HG03342 (cell line): ENCODE measurements around the gene MCM5.
"Not testable (repeated sequence)": the region's sequence is repeated elsewhere in the genome, so short reads cannot be mapped to it uniquely, and the experiment has no call there.

Experiments used
- ATAC-seq: cut with Tn5 transposase; IDR thresholded peaks from one replicate; pipeline ENCODE4 v1.9.1; 2021; ENCODE audit warnings: mild to moderate bottlenecking, moderate library complexity; ENCODE audit not compliant: unreplicated experiment

Gene MCM5

GRCh38 chr22:35450824-35451569, 51.1 kb downstream of the MCM5 start:
- ATAC-seq = no peak

- no peak for ATAC-seq
These were observed 51.7 kb downstream of the MCM5 start for GRCh38 chr22:35451592-35451991.

DNA sequence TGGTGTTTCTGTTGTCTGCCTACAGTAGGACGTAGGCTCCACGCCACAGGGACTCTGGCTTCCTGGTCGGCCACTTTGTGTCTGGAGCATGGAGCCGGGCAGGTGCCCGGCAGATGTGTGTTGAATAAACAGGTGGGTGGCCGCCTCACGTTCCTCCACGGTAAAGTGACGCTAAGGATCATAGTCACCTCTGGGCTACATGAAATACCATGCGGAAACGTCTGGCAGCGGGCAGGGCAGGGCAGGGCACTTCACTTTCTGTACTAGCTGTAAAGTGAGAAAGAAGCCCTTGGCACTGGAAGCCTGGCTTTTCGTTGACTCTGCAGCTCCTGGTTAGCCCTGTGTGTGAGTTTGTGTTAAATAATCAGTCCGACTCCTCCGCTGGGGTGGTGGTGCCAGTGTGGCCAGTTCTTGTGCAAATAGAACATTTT, 52.4 kb downstream of the MCM5 start:
- ATAC-seq = no peak

DNA sequence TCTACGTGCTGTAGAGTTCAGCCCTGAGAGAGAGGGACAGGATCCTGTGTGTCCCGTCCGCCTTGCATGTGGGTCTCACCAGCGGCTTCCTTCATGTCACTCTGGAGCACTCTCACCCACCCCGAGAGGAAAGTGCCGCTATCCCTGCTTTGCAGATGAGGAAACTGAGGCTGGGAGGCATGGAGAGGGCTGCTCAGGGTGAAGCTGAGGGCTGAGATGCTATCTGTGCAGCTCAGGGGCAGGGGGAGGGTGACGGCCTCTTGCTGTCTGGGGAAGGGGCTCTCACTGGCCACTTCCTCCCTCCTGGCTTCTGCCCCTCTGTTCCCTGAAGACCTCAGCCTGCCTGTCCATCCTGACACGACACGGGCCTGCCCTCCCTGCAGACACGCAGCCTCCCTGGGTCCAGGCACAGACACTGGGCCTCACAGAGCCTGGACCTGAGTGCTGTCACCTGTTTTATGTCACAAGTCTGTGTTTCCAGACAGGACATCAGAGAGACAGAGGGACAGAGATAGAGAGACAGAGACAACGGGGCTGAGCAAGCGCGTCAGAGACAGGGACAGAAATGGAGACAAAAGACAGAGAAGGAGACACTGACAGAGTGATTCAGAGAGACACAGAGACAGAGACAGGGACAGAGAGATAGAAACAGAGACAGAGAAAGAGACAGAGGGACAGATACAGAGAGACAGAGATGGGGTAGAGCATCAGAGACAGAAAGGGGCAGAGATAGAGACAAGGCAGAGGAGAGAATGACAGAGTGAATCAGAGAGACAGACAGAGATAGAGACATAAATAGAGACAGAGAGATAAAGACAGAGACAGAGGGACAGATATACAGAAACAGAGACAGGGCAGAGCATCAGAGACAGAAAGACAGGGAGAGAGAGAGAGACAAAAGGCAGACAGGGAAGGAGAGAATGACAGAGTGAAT, 53.1 kb downstream of the MCM5 start:
- ATAC-seq = no peak

GRCh38 chr22:35454416-35455054, 54.6 kb downstream of the MCM5 start:
- ATAC-seq = no peak

GRCh38 chr22:35455529-35455928, 55.6 kb downstream of the MCM5 start:
- no peak for ATAC-seq

DNA sequence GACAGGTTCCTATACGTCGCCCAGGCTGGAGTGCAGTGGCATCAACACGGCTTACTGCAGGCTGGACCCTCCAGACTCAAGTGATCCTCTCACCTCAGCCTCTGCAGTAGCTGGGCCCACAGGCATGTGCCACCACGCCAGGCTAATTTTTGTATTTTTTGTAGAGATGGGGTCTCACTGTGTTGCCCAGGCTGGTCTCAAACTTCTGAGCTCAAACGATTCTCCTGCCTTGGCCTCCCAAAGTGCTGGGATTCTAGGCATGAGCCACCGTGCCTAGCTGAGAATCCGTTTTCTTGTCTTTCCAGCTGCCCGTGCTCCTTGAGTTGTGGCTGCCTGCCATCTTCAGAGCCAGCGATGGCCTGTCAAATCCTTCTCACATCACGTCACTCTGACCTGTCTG, 56.8 kb downstream of the MCM5 start:
- no peak for ATAC-seq

DNA sequence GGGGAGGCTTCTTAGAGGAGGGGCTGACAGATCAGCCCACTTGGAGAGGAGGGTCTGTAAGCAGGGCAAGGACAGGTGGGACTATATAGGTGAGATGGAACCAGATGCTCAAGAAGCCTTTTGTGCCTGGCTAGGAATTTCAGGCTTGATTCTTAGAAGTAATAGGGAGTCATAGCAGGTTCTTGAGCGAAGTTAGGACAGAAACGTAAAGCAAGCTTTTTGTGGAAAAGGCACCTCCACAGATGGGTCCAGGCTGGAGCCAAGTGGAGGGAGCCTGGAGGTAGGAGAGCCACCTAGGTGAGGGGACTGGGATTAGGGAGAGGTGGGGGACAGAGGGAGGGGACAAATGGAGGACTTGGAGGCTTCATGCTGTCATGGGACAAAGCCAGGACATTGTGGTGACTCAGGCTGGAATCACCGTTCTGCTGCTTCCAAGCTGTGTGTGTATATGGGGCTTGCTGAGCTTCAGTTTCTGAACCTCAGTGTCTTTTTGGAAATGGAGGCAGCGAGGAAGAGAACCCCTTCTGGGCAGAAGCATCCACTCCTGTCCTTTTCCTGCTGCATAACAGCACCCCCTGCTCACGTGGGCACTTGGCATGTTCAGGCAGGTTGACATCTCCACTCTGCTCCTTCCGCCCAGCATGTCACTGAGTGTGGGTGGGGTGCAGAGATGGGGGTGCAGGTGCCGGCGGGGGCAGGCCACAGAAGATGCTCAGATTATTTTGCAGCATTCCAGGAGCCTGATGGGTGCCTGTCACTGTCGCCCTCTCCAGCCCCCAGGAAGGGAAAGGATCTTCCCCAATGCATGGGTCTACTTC, 58.0 kb downstream of the MCM5 start:
- ATAC-seq = no peak

DNA sequence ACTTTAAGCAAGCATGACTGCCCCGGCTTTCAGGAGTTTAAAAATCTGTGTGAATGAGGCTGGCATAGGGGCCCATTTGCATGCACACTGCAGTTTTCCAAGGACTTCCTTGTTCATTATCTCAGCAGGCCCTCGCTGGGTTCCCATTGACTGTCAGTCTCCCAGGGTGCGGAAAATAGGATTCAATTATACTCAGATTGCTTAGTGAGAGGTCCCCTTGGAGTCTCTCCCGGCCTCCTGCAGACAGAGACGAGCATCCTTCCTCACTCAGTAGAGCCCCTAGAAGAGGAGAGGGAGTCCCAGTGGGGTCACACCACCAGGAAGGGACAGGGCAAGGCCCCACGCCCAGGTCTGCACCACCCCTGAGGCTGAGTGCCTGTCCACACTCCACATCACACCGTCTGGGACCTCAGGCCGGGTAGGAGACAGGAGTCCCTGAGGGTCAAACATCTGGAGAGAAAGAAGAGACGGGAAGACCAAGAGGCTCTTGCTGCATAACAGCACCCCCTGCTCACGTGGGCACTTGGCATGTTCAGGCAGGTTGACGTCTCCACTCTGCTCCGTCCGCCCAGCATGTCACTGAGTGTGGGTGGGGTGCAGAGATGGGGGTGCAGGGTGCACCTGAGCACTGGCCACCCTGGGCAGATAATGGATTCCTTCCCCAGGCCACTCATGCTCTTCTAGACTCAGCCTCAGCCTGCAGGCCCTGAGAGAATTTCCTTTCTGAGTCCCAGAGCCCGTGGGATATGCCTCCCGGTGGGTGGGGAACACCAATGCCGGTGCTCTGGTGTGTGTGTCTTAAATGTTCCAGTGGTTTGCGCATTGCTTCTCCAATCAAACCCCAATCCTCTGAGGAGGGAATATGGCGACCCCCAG, 58.8 kb downstream of the MCM5 start:
- ATAC-seq = no peak

GRCh38 chr22:35459423-35459894, 59.5 kb downstream of the MCM5 start:
- ATAC-seq = no peak

GRCh38 chr22:35459976-35460375, 60.0 kb downstream of the MCM5 start:
- not testable (repeated sequence) for ATAC-seq

GRCh38 chr22:35460688-35461087, 60.7 kb downstream of the MCM5 start:
- no peak for ATAC-seq

- ATAC-seq = no peak
These were observed 62.7 kb downstream of the MCM5 start for GRCh38 chr22:35462498-35463230.

- ATAC-seq = no peak
These were observed 63.4 kb downstream of the MCM5 start for GRCh38 chr22:35463231-35463933.

GRCh38 chr22:35464399-35464798, 64.5 kb downstream of the MCM5 start:
- ATAC-seq = no peak

GRCh38 chr22:35465109-35465701, 65.3 kb downstream of the MCM5 start:
- ATAC-seq = no peak

DNA sequence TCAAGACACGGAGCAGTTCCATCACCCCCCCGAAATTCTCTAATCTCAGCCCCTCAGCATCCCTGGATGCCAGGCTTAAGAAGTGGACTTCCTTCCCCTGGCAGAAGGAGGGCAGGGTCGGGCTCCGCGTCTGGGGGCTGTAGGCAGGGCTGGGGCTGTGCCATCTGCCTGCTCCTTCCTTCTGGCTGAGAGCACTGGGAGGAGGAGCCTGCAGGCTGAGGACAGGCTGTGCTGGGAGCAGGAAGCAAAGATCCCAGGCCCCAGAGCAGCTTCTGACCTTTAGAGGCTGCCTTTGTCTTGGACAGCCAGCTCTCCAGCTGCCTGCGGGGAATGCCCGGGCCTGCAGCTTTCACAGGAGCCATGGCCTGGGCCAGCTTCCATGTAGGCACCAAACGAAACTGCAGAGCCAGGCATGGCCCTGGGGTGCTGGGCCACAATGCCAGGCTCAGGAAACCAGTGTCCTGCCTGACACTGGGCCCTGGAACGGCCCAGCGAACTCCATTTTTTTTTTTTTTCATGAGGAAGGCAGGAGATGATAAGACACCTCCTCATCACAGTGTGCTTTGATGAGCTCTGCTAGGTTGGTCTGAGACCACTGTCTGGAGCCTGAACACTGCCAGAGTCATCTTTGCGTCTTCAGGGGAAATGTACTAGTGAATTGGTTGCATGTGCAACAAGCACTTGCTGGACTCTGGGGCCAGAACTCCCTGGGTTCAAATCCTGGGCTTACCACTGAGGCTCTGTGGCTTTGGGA, 67.9 kb downstream of the MCM5 start:
- ATAC-seq = no peak
